CD4-positive, alpha-beta T cell treated with Interleukin-10 for 1 hour (primary cell): ENCODE results near the gene DNAH11.
"Not testable (repeated sequence)": the region's sequence is repeated elsewhere in the genome, so short reads cannot be mapped to it uniquely, and the experiment has no call there.

Experiments
- DNase-seq: peaks from one replicate; pipeline ENCODE4 v3.0.0-alpha.2; 2020

DNAH11 gene

GRCh38 chr7:21722371-21722770 lies 179.5 kb downstream of the DNAH11 start:
- DNase-seq, result no peak

GRCh38 chr7:21724562-21724961 lies 181.7 kb downstream of the DNAH11 start:
- no peak for DNase-seq

- no peak for DNase-seq
These were observed 187.6 kb downstream of the DNAH11 start for GRCh38 chr7:21730399-21730798.

GRCh38 chr7:21731977-21732376 lies 189.1 kb downstream of the DNAH11 start:
- DNase-seq, result no peak

- not testable (repeated sequence) for DNase-seq
These were observed 190.1 kb downstream of the DNAH11 start for GRCh38 chr7:21732956-21733355.

- no peak for DNase-seq
These were observed 191.0 kb downstream of the DNAH11 start for GRCh38 chr7:21733837-21734236.

GRCh38 chr7:21743493-21743892 lies 200.7 kb downstream of the DNAH11 start:
- DNase-seq, result no peak

GRCh38 chr7:21746949-21747348 lies 204.1 kb downstream of the DNAH11 start:
- DNase-seq, result no peak

GRCh38 chr7:21747806-21748205 lies 205.0 kb downstream of the DNAH11 start:
- DNase-seq, result no peak

GRCh38 chr7:21749378-21749777 lies 206.5 kb downstream of the DNAH11 start:
- no peak for DNase-seq

GRCh38 chr7:21753071-21753470 lies 210.2 kb downstream of the DNAH11 start:
- DNase-seq, result no peak

GRCh38 chr7:21754963-21755362 lies 212.1 kb downstream of the DNAH11 start:
- DNase-seq, result no peak

GRCh38 chr7:21757537-21758282 lies 214.9 kb downstream of the DNAH11 start:
- no peak for DNase-seq

- DNase-seq, result no peak
These were observed 215.4 kb downstream of the DNAH11 start for GRCh38 chr7:21758286-21758685.

- DNase-seq, result no peak
These were observed 219.6 kb downstream of the DNAH11 start for GRCh38 chr7:21762469-21762868.

- DNase-seq, result no peak
These were observed 221.0 kb downstream of the DNAH11 start for GRCh38 chr7:21763818-21764217.

GRCh38 chr7:21766218-21766617 lies 223.4 kb downstream of the DNAH11 start:
- no peak for DNase-seq

- DNase-seq, result peak; percentile 12
These were observed 224.6 kb downstream of the DNAH11 start for GRCh38 chr7:21767300-21767900.

- DNase-seq, result no peak
These were observed 225.4 kb downstream of the DNAH11 start for GRCh38 chr7:21768279-21768678.

- no peak for DNase-seq
These were observed 228.4 kb downstream of the DNAH11 start for GRCh38 chr7:21771266-21771665.

GRCh38 chr7:21771906-21772610 lies 229.2 kb downstream of the DNAH11 start:
- no peak for DNase-seq

GRCh38 chr7:21773326-21773725 lies 230.5 kb downstream of the DNAH11 start:
- no peak for DNase-seq

GRCh38 chr7:21777921-21778320 lies 235.1 kb downstream of the DNAH11 start:
- no peak for DNase-seq

GRCh38 chr7:21778953-21779352 lies 236.1 kb downstream of the DNAH11 start:
- DNase-seq, result no peak
